ENCODE measurements around the gene QKI. TPM values are rescaled to one million over a fixed set of nuclear protein-coding genes. Genes with fewer than 3 reads are reported as not detected.

Gene QKI
- total RNA-seq, 1 experiment from 2014 or later = 176 TPM

DNA sequence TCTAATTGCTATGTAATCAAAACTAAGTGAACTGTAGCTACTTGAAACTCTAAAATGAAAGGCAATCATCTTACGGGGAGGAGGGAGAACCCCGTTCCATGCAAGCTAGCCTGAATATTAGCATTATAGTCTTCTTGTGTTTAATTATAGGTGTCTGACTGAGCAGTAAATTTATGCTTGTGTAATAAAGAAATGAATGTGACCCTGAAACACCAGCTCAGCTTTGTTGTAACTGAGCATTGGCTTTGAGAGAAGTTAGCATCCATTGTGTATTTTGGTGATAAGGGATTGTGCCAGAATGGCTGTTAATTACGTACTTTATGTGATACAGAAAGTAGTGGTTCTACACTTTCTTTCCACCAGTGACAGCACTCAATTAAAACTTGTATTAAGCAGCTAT, 86.9 kb downstream of the QKI start:
- no peaks in the 10 kb centered on the region for H3K4me1 ChIP-seq (ENCODE audit: insufficient read depth, low read length)
- Mint-ChIP-seq H3K27me3 (ENCODE audit: low read depth) (peaks cover 2% of the 10 kb centered on the region), H3K27ac (no peak overlapping the region), H3K36me3 (ENCODE audit: insufficient read depth in 1 of 3, low read depth in 3 of 3) (peaks cover 35 to 55% (median 50%) of the 10 kb centered on the region in 3 experiments), H3K4me3 (no peak overlapping the region), H3K4me1 (peaks cover 4 to 14% of the 10 kb centered on the region in 2 experiments), H3K9me3 (peaks cover 34 to 38% of the 10 kb centered on the region in 2 experiments)
- no peak overlapping the region for H3K23ac ChIP-seq (ENCODE audit: insufficient read length, low read depth, low read length)
- H2AK5ac ChIP-seq (ENCODE audit: insufficient read length, low read length) = no peak overlapping the region
- no peaks in the 10 kb centered on the region for H3K27me3 ChIP-seq (ENCODE audit: insufficient read depth, low read length)
- no CpG with 5 or more reads among the region's 3 CpGs for WGBS (ENCODE audit: extremely low coverage, insufficient read length, low lambda C conversion rate)
- peaks cover 23% of the 10 kb centered on the region; the same call in 1 of the 2 replicates for H3K79me2 ChIP-seq (ENCODE audit: insufficient read depth, low read length)
- H3K23me2 ChIP-seq (ENCODE audit: insufficient read length, low read depth, low read length, poor library complexity, severe bottlenecking) = no peaks in the 10 kb centered on the region
- H2BK120ac ChIP-seq (ENCODE audit: low read depth, low read length, poor library complexity, severe bottlenecking) = no peak overlapping the region
- no peak overlapping the region for H3K18ac ChIP-seq (ENCODE audit: insufficient read length, low read depth, low read length)
- no peak overlapping the region for H2AFZ ChIP-seq (ENCODE audit: low read length)
- TF ChIP-seq, protein P1, sequence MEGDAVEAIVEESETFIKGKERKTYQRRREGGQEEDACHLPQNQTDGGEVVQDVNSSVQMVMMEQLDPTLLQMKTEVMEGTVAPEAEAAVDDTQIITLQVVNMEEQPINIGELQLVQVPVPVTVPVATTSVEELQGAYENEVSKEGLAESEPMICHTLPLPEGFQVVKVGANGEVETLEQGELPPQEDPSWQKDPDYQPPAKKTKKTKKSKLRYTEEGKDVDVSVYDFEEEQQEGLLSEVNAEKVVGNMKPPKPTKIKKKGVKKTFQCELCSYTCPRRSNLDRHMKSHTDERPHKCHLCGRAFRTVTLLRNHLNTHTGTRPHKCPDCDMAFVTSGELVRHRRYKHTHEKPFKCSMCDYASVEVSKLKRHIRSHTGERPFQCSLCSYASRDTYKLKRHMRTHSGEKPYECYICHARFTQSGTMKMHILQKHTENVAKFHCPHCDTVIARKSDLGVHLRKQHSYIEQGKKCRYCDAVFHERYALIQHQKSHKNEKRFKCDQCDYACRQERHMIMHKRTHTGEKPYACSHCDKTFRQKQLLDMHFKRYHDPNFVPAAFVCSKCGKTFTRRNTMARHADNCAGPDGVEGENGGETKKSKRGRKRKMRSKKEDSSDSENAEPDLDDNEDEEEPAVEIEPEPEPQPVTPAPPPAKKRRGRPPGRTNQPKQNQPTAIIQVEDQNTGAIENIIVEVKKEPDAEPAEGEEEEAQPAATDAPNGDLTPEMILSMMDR (conservative IDR thresholded peaks at IDR 0.05) = no peak
- H3K14ac ChIP-seq (ENCODE audit: insufficient read depth, low read length) = no peak overlapping the region
- no peak overlapping the region for H3K56ac ChIP-seq (ENCODE audit: insufficient read length, low read depth, low read length)
- H3K4me2 ChIP-seq (ENCODE audit: insufficient read depth, insufficient read length, low read length) = no peak overlapping the region
- no peak overlapping the region for H2BK12ac ChIP-seq (ENCODE audit: insufficient read length, low read depth, low read length)
- peaks cover 9% of the 10 kb centered on the region for H3K79me1 ChIP-seq (ENCODE audit: insufficient read depth, low read depth, low read length, poor library complexity, severe bottlenecking)
- H2BK15ac ChIP-seq (ENCODE audit: low read depth, low read length) = no peak overlapping the region
- H4K8ac ChIP-seq (replicated peaks; ENCODE audit: insufficient read length, low read depth, low read length) = no peak overlapping the region
- no peak overlapping the region for H3K4ac ChIP-seq (ENCODE audit: low read depth, low read length)
- no peak overlapping the region for H2BK5ac ChIP-seq (ENCODE audit: insufficient read length, low read length)
- H3T11ph ChIP-seq (ENCODE audit: low read length) = no peak overlapping the region
- no peak overlapping the region for H3K9ac ChIP-seq (ENCODE audit: extremely low read depth, insufficient read length, low read length)
- no peak overlapping the region for H4K5ac ChIP-seq (ENCODE audit: insufficient read length, low read depth, low read length)
- H3K27ac ChIP-seq (ENCODE audit: insufficient read length, low read depth, low read length) = no peak overlapping the region
- peaks cover 1% of the 10 kb centered on the region for H3K9me3 ChIP-seq (ENCODE audit: control insufficient read depth, low read depth, low read length)
- no peak overlapping the region for H4K91ac ChIP-seq (ENCODE audit: insufficient read length, low read depth, low read length)
- H4K20me1 ChIP-seq (ENCODE audit: control insufficient read depth, insufficient read depth, insufficient read length) = no peaks in the 10 kb centered on the region
- no peak for DNase-seq
- no peak overlapping the region for H2BK20ac ChIP-seq (ENCODE audit: low read depth, low read length, poor library complexity, severe bottlenecking)
